Choroid plexus epithelial cell (primary cell): ENCODE results near the gene LPCAT1.

ENCODE experiments used
- DNase-seq: peaks from one replicate; pipeline ENCODE4 v3.0.0-alpha.2; 2010; ENCODE audit warnings: low read depth
- H3K4me3 ChIP-seq: 2 replicates; pipeline ENCODE4 v1.5.1; 2011; ENCODE audit warnings: low read depth, mild to moderate bottlenecking, control low read depth, low read length, moderate library complexity
- CTCF ChIP-seq: conservative IDR thresholded peaks from 2 replicates; pipeline ENCODE4 v1.5.1; 2011; ENCODE audit warnings: low read depth, mild to moderate bottlenecking, control low read depth, inconsistent platforms, low read length, moderate library complexity

Gene LPCAT1

GRCh38 chr5:1436036-1436435, 87.7 kb downstream of the LPCAT1 start:
- no peak for DNase-seq
- H3K4me3 ChIP-seq = no peak overlapping the region
- TF ChIP-seq CTCF = no peak

- no peak overlapping the region for H3K4me3 ChIP-seq
- no peak for TF ChIP-seq CTCF
- no peak for DNase-seq
Measured at GRCh38 chr5:1435369-1435768, 88.4 kb downstream of the LPCAT1 start.

GRCh38 chr5:1432296-1432695, 91.5 kb downstream of the LPCAT1 start:
- no peak for DNase-seq
- no peak for TF ChIP-seq CTCF
- H3K4me3 ChIP-seq = no peak overlapping the region

DNA sequence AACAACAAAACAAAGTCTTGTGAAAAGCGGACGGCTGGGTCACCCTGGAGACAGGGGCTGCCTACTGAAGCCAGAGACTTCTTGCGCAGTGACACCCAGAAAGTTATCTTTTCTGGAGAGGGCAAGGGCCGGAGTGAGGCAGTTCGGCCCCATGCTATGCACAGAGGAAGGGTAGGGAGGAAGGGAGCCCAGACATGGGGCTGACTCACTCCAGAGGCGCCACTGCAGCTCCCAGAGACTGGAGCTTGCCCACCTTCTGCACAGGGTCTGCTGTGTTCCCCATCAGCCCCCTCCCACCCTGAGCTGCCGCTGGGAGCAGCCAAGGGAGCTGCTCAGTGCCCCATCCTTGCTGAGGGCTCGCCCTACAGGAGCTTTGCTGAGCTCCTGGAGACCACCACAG, 91.9 kb downstream of the LPCAT1 start:
- TF ChIP-seq CTCF = no peak
- DNase-seq = no peak
- H3K4me3 ChIP-seq = no peak overlapping the region

DNA sequence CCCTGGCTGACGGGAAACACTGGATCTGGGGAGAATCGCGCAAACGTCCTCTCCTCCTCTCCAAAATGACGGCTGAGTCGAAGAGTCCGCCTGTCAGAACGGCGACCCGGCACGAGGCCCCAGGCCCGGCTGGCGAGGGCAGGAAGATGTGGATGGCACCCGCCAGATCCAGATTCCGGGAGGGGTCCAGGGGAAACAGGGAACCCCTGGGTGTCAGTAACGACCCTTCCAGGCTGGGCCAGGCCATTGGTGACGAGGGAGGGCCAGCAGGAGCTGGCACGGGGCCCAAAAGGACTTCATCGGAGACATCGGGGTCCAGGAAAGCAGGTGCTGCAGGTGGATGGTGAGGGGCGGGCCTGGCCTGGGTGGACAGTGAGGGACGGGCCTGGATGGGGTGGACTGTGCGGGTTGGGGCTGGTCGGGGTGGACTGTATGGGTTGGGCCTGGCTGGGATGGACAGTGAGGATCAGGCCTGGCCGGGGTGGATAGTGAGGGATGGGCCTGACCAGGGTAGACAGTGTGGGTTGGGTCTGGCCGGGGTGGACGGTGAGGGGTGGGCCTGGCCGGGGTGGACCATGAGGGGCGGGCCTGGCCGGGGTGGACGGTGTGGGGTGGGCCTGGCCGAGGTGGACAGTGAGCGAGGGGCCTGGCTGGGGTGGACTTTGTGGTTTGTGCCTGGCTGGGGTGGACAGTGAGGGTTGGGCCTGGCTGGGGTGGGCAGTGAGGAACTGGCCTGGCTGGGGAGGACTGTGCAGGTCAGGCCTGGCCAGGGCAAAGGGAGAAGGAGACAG, 92.5 kb downstream of the LPCAT1 start:
- no peak for TF ChIP-seq CTCF
- no peak overlapping the region for H3K4me3 ChIP-seq
- no peak for DNase-seq

DNA sequence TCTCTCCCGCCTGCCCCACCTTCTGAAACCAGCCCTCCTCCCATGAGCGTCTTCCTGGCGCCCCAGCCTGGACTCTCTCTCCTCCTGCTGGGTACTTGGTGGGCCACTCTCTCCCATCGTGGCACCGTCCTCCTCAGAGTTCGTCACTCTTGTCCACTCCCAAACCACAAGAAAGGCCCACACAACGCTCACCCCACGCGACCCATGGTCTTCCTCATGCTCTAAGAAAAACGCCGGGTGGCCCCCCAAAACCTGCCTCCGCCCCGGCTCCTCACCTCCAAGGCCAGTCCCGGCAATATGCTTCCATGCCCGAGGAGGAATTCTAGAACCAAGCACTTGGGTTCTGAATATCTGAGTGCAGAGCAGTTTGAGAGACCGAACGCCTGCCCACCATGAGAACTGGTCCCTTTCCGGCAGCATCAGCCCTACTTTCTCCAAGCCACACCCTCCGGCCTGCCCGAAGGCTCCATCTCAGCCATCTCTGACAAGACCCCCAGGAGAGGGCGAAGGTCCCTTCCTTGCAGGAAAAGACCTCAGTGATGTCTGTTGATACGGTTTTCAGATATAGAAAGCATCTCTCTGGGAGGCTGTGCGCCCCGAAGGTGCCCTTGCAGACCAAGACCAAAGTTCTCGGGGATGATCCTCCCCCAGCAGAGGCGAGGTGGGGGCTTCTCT, 93.5 kb downstream of the LPCAT1 start:
- TF ChIP-seq CTCF = no peak
- no peak overlapping the region for H3K4me3 ChIP-seq
- DNase-seq = no peak

DNA sequence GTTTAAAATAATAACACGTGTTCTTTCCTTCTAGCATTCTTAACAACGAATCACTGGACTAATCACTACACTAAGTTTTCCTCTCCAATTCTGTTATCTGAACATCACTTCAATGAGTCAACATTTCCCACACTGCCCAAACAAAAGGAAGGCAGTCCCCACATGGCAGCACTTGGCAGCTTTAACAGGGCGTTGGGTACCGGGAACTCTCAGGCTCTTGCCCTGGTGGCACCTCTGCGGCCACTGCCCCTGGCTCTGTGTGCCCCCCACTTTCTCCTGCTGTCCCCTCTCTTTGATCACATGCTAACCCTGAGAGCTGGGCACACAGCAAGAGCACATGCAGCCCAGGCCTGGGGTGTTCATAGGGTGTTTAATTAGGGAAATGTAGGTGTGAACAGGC, 94.3 kb downstream of the LPCAT1 start:
- TF ChIP-seq CTCF = no peak
- DNase-seq = no peak
- no peak overlapping the region for H3K4me3 ChIP-seq
